ENCODE data around the gene JPT2. TPM values are rescaled to one million over a fixed set of nuclear protein-coding genes. Genes with fewer than 3 reads are reported as not detected.

JPT2 gene
- total RNA-seq, 2 experiments from 2014 or later, result 91.4 to 96.2 TPM

DNA sequence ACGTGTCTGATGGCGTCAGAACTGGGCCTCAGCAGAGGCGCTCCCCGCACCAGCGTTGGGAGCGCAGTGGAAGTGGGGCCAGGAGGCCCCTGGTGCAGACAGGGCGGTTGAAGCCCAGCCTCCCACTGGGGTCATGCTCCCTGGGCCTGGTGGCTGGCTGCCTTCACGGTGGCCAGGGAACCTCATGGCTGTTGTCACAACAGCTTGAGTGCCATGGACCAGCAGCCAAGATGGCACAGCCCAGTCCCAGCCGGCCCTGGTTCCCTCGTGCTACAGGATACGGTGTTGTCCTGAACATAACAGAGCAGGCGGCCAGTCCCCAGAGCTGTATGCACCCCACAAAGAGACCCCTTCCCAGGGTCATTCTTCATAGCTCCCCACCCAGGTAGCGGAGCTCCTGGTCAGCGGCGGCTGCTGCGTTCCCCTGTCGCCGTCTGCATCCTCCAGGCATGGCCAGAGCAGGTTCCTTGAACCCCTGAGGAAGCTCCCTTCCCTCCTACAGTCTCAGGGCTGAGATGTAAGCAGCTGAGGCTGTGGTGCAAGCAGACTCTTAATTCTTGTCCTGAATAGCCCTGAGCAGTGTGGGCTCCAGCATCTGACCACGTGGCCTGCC lies 63.6 kb downstream of the JPT2 start:
- H3K9me3 Mint-ChIP-seq, result no peaks in the 10 kb centered on the region
- H3K27me3 Mint-ChIP-seq, result no peaks in the 10 kb centered on the region
- H3K36me3 Mint-ChIP-seq, result peaks cover 1% of the 10 kb centered on the region
- H3K4me1 Mint-ChIP-seq, result no peaks in the 10 kb centered on the region
- no peak overlapping the region for H3K4me3 Mint-ChIP-seq
- no peak for DNase-seq
- H3K27ac Mint-ChIP-seq, result no peak overlapping the region

DNA sequence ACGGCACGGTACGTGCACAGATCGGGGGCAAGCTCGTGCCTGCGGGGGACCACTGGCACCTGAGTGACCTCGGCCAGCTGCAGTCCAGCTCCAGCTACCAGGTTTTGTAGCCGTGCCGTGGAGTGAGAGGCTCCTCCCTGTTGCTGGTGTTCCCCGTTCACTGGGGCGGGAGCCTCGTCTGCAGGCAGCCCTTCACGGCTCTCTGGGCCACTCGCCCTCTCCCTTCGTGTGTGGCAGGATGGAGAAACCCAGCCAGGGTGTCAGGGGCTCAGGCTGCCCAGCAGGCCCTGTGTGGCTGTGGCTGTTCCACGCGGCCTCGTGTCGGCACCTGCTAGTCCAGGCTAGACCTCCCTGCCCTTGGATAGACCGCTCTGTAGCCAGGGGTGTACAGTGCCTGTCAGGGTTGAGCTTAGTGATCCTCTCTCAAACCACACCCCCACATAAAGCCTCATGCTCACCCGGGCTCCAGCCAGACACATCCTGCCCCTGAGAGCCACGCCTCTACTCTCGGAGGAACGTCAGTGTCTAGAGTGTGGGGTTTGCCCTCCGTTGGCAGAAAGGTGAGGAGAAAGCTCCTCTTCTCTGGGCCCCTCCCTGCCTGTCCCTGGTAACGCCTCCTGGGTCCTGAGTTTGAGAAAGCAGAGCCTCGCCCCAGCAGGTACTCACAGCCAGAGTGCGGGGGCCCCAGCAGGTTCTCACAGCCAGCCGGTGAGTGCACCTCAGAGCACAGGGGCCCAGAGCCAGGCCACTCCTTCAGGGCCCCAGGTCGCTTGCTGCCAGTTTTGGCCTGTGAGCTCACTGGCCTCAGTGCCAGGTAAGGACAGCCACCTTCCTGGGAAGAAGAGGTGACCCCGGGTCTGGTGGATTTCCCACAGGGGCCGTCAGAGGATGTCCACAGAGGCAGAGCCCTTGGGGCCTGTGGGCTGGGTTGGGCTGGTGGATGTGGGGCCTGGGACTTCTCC lies 65.6 kb downstream of the JPT2 start:
- Mint-ChIP-seq H3K27ac (no peak overlapping the region), H3K27me3 (no peaks in the 10 kb centered on the region), H3K9me3 (no peaks in the 10 kb centered on the region), H3K4me1 (no peaks in the 10 kb centered on the region), H3K36me3 (peaks cover 1% of the 10 kb centered on the region), H3K4me3 (no peak overlapping the region)
- no peak for DNase-seq

DNA sequence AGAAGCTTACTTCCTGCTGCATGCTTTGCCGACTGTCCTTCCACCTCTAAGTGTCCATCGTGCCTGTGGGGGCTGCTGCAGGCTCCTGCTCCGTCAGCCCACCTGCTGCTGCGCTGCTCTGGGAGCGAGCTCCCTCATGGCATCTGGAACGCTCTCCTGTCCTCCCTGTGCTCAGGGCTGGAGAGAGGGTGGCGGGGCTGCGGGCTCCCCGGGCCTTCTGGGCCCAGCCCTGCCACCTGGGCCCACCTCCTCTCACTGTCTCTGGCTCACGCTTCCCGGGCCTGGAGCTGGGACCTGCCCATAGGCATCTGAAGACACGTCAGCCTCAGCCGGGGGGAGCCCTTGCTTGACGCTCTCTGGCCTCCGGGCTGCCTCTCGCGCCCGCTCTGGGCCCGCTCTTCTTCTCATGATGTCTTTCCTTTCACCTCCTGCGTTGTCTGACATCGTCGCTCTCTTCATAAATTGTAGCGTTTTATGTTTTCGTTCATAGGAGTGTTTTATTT lies 66.3 kb downstream of the JPT2 start:
- H3K27me3 Mint-ChIP-seq, result no peaks in the 10 kb centered on the region
- H3K4me1 Mint-ChIP-seq, result no peaks in the 10 kb centered on the region
- no peak overlapping the region for H3K27ac Mint-ChIP-seq
- H3K4me3 Mint-ChIP-seq, result no peak overlapping the region
- DNase-seq, result no peak
- H3K9me3 Mint-ChIP-seq, result no peaks in the 10 kb centered on the region
- peaks cover 1% of the 10 kb centered on the region for H3K36me3 Mint-ChIP-seq

DNA sequence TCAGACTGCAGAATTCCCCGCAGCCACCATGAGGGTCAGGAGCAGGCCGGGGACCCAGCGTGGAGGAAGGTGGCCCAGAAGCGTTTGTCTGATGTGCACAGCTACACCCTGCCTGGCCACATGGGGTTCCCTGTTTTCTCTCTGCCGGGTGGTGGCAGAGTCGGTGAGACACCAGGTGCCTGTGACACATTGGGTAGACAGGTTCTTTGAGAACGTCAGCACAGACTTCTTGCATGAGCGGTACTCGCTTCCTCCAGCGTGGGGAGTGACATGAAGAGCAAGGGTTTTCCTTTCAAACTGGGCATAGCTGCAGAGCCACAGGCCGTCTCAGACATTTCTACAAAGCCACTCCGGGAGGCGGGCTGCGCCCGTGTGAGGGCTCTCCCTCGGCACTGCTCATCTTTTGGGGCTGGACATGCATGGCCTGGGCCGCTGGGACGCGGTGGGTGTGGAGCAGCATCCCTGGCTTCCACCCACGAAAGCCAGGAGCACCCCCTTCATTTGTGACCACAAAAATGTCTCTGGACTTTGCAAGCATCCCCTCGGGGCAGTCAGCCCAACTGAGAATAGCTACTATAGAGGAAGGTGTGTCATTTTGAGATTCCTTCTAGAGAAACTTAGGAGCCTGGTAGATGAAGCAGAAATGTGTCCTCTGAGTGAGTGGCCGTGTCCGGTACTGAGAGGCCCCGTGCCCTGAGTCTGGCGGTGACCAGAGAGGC lies 67.3 kb downstream of the JPT2 start:
- H3K4me1 Mint-ChIP-seq, result no peaks in the 10 kb centered on the region
- H3K27ac Mint-ChIP-seq, result no peak overlapping the region
- H3K27me3 Mint-ChIP-seq, result no peaks in the 10 kb centered on the region
- no peaks in the 10 kb centered on the region for H3K9me3 Mint-ChIP-seq
- DNase-seq, result no peak
- no peak overlapping the region for H3K4me3 Mint-ChIP-seq
- peaks cover 1% of the 10 kb centered on the region for H3K36me3 Mint-ChIP-seq

DNA sequence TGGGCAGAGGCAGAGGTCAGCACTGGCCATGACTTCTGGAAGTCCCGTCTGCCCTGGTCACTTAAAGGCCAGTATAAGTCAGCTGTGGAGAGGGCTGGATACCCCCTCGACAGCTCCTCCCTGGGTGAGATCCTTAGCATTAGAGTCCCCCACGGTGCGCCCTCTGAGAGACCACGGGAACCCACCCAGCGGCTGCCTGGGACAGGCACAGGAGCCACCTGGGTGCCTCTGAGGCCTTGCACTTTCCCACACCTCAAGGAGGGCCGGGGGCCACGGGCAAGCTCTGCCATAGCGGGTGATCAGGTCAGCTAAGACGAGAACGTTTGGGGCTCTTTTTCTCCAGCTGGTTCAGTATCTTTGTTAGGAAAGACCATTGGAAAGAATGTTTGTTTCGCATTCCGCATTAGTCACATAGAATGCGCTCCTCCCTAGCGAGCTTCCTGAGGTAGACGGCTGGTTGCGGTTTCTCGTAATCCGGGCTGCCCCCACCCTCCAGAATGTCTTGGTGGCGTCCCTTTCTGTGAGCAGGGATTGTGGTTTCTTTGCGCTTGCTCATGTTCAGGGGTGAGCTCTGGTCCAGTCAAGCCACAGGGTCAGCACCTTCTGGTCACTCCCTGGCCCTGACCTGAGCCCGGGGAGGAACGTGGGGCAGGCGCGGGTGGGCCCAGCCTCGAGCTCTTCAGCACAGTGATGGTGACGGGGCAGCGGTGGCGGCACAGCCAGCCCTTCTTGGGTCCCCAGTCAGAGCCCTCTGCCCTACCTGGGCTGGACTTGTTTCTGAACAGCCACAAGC lies 68.0 kb downstream of the JPT2 start:
- no peak for DNase-seq
- Mint-ChIP-seq H3K9me3 (no peaks in the 10 kb centered on the region), H3K4me1 (no peaks in the 10 kb centered on the region), H3K36me3 (peaks cover 1% of the 10 kb centered on the region), H3K4me3 (no peak overlapping the region), H3K27ac (no peak overlapping the region), H3K27me3 (no peaks in the 10 kb centered on the region)

DNA sequence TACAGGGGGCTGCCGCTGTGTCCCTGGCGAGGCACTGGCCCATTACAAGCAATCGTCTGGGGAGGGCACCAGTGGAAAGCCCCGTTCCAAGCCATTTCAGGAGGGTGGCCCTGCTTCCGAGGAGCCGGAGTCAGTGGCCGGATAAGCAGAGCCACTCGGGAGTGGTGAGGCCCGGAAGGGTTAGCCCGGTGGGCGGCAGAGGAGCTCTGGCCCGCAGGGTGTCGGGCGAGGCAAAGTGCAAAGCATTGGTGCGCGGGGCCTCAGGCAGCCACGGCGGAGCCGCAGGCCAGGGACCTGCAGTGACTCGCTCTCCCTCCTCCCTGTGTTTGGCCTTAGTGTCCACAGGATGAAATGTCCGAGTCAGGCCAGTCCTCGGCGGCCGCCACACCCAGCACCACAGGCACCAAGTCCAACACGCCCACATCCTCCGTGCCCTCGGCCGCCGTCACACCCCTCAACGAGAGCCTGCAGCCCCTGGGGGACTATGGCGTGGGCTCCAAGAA lies 68.7 kb downstream of the JPT2 start:
- Mint-ChIP-seq H3K27me3 (no peaks in the 10 kb centered on the region), H3K4me3 (no peak overlapping the region), H3K9me3 (no peaks in the 10 kb centered on the region), H3K27ac (no peak overlapping the region), H3K4me1 (no peaks in the 10 kb centered on the region), H3K36me3 (peaks cover 1% of the 10 kb centered on the region)
- no peak for DNase-seq

DNA sequence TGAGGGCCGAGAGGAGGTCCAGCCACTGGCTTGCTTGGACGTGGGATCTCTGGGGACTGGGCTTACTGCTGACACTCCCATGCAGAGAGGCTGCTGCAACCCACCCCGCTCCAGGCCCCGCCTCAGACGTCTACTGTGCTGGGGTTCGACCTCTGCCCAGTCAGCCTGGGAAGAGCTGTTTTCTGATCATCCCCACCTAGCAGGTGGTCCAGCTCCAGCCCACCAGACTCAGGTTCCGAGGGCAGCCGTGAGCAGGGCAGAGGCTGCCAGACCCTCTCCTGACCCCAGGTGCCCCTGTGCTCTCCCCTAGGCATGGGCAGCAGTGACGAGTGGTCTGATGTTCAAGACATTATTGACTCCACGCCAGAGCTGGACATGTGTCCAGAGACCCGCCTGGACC lies 69.9 kb downstream of the JPT2 start:
- H3K4me3 Mint-ChIP-seq, result no peak overlapping the region
- no peaks in the 10 kb centered on the region for H3K4me1 Mint-ChIP-seq
- H3K36me3 Mint-ChIP-seq, result peaks cover 1% of the 10 kb centered on the region
- H3K27ac Mint-ChIP-seq, result no peak overlapping the region
- H3K9me3 Mint-ChIP-seq, result no peaks in the 10 kb centered on the region
- no peak for DNase-seq
- no peaks in the 10 kb centered on the region for H3K27me3 Mint-ChIP-seq

DNA sequence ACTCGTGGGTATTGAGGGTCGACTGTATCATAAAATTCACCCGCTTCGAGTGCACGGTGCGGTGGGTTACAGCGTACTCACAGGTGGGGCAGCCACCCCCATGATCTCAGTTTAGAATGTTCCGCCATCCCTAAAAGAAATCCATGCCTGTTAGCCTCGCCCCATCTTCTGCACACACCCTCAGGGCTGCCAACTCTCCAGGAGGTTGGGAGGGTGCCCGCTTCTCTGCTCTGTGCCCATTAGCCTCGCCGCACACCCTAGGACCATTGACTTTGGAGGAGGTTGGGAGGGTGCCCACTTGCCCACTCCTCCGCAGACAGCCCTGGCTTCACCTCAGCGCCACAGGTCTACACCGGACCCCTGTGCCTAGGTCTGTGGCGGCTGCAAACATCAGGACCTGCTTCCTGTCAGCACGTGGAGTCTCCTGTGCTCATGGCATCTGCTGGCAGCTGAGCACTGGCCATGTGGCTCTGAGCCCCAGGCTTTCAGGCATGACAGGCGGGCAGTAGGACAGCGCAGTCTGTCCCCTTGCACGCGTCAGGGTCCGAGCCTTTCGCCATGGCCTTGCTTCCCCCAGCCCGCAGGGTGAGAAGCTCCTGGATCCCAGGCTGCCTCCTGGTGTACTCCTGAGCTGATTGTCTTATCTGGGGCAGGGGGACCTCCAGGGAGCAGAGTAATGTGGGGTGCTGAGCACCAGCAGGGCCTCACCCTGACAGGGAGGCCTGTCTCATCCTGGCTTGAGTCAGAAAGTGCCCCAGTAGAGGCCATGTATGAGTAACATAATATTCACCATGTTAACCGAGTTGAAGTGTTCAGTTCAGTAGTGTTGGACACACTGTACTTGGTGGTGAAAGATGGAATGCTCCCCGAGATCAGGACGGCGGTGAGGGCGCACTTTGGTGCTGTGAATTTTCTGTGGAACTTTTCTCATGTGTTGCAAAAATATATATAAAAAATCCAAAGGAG lies 71.4 kb downstream of the JPT2 start:
- Mint-ChIP-seq H3K27ac (no peak overlapping the region), H3K27me3 (no peaks in the 10 kb centered on the region), H3K4me1 (no peaks in the 10 kb centered on the region), H3K9me3 (no peaks in the 10 kb centered on the region), H3K4me3 (no peak overlapping the region), H3K36me3 (peaks cover 1% of the 10 kb centered on the region)
- no peak for DNase-seq

Other genes starting within 250 kb of the JPT2 start
- gene PERCC1, start 247.2 kb upstream of the JPT2 start, total RNA-seq, result under 1 TPM; 0.25 to 0.40 TPM
- gene CCDC154, start 233.7 kb upstream of the JPT2 start, total RNA-seq, result 1 to 10 TPM; 1.3 TPM
- gene CLCN7, start 203.3 kb upstream of the JPT2 start, total RNA-seq, result 10 to 100 TPM; 45.0 to 48.8 TPM
- not detected for gene PTX4, start 189.3 kb upstream of the JPT2 start, total RNA-seq
- gene TELO2, start 184.9 kb upstream of the JPT2 start, total RNA-seq, result 10 to 100 TPM; 82.5 to 82.9 TPM
- gene TMEM204, start 144.6 kb upstream of the JPT2 start, total RNA-seq, result 10 to 100 TPM; 21.2 to 23.7 TPM
- gene IFT140, start 66.2 kb upstream of the JPT2 start, total RNA-seq, result 1 to 10 TPM; 7.1 to 9.5 TPM
- gene CRAMP1, start 65.9 kb upstream of the JPT2 start, total RNA-seq, result 10 to 100 TPM; 14.4 to 17.0 TPM
- 10 to 100 TPM; 46.7 to 47.3 TPM for gene MAPK8IP3, start 27.9 kb downstream of the JPT2 start, total RNA-seq
- gene NME3, start 93.3 kb downstream of the JPT2 start, total RNA-seq, result 10 to 100 TPM; 24.5 to 24.9 TPM
- 10 to 100 TPM; 17.2 to 20.1 TPM for gene EME2, start 94.5 kb downstream of the JPT2 start, total RNA-seq
- gene MRPS34, start 94.9 kb downstream of the JPT2 start, total RNA-seq, result 100 to 1,000 TPM; 187 to 190 TPM
- 10 to 100 TPM; 12.3 to 12.8 TPM for gene SPSB3, start 104.3 kb downstream of the JPT2 start, total RNA-seq
- gene NUBP2, start 104.7 kb downstream of the JPT2 start, total RNA-seq, result 10 to 100 TPM; 63.6 to 64.2 TPM
- not detected for gene IGFALS, start 115.4 kb downstream of the JPT2 start, total RNA-seq
- gene HAGH, start 148.5 kb downstream of the JPT2 start, total RNA-seq, result 10 to 100 TPM; 22.6 to 23.9 TPM
- gene FAHD1, start 148.9 kb downstream of the JPT2 start, total RNA-seq, result 10 to 100 TPM; 17.9 to 20.1 TPM
- under 1 TPM in 1 of 2 experiments, not detected in 1; 0.27 TPM for gene MEIOB, start 193.9 kb downstream of the JPT2 start, total RNA-seq
- gene HS3ST6, start 240.1 kb downstream of the JPT2 start, total RNA-seq, result not detected